GM23248 (cell line): ENCODE results near the gene CASTOR2.

Source experiments
- EZH2 ChIP-seq: fragments of 200-600 bp; sonication (generic); IDR thresholded peaks from 2 replicates; pipeline ENCODE4 v1.6.1; 2018; ENCODE audit warnings: antibody characterized with exemption, mild to moderate bottlenecking; ENCODE audit not compliant: insufficient read depth, poor library complexity, severe bottlenecking
- EZH2phosphoT487 ChIP-seq: fragments of 200-600 bp; sonication (generic); IDR thresholded peaks from 2 replicates; pipeline ENCODE4 v1.6.1; 2018; ENCODE audit warnings: antibody characterized with exemption, moderate library complexity, mild to moderate bottlenecking, low read depth; ENCODE audit not compliant: insufficient read depth

DNA sequence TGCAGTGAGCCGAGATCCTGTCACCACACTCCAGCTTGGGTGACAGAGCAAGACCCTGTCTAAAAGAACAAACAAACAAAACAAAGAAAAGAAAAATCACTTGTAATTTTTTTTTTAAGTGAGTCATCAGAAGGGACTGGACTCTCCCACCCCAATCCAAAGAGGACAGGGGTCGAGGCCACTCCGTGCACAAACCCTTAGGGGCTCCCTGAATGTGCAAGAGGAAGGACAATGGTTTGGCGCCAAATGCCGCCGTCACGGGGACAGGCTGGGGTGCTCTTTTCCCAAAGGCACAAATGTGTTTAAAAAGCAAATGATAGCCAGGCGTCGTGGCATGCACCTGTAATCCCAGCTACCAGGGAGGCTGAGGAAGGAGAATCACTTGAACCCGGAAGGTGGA is 85.3 kb downstream of the CASTOR2 start:
- no peak for TF ChIP-seq EZH2
- TF ChIP-seq EZH2phosphoT487, result no peak
